Panc1 (cell line): Measurements from ENCODE around the gene CCDC85A. TPM values are rescaled to one million over a fixed set of nuclear protein-coding genes. Genes with fewer than 3 reads are reported as not detected.

Source experiments
- ATAC-seq: fragments of 200-7000 bp; cut with Tn5 transposase; 2 replicates; pipeline ENCODE4 v1.9.1; 2020; ENCODE audit warnings: mild to moderate bottlenecking, moderate library complexity
- BruUV-seq: library from RNA; stranded (reverse); fragments of 400-500 nt; replicated peaks from 2 replicates; lab custom pipeline; 2021; lab: Mats Ljungman, UMichigan
- CTCF ChIA-PET: fragments of 300-600 bp; sonication (Branson Sonifier 250); formaldehyde crosslinking; loops from one replicate; lab custom pipeline; 2022; ENCODE audit warnings: antibody characterized with exemption; lab: Charles Lee
- POLR2A ChIA-PET: fragments of 300-600 bp; sonication (Branson Sonifier 250); formaldehyde crosslinking; loops from one replicate; lab custom pipeline; 2022; ENCODE audit warnings: antibody characterized with exemption; lab: Charles Lee
- DNase-seq: peaks from one replicate; pipeline ENCODE4 v3.0.0-alpha.2; 2010; ENCODE audit warnings: low read depth, low spot score
- H3K27ac ChIP-seq: 2 replicates; pipeline ENCODE4 v1.5.1; 2011; ENCODE audit warnings: mild to moderate bottlenecking, low read length, inconsistent platforms
- H3K27me3 ChIP-seq: fragments of 200-500 bp; sonication (Bioruptor generic); 2 replicates; pipeline ENCODE4 v1.6.0; 2014; ENCODE audit warnings: low read length, inconsistent platforms; ENCODE audit not compliant: control insufficient read depth, insufficient read depth
- H3K36me3 ChIP-seq: fragments of 200-500 bp; sonication (Bioruptor generic); 2 replicates; pipeline ENCODE4 v1.5.1; 2014; ENCODE audit warnings: inconsistent platforms, mild to moderate bottlenecking, low read length, moderate library complexity; ENCODE audit not compliant: control insufficient read depth, insufficient read depth
- H3K4me1 ChIP-seq: 2 replicates; pipeline ENCODE4 v1.5.1; 2011; ENCODE audit warnings: inconsistent platforms, mild to moderate bottlenecking, low read length, moderate library complexity; ENCODE audit not compliant: control insufficient read depth, insufficient read depth
- H3K4me3 ChIP-seq, 2 experiments: 2 replicates each; pipeline ENCODE4 v1.5.1; 2011 to 2012; ENCODE audit warnings: low read depth in 2 of 2, low read length in 2 of 2, mild to moderate bottlenecking in 2 of 2, inconsistent platforms in 1 of 2, moderate library complexity in 1 of 2
- H3K9me3 ChIP-seq: fragments of 200-500 bp; sonication (Bioruptor generic); 2 replicates; pipeline ENCODE4 v1.5.1; 2014; ENCODE audit warnings: low read depth, mild to moderate bottlenecking, inconsistent platforms, low read length, moderate library complexity; ENCODE audit not compliant: control insufficient read depth, insufficient read depth
- POLR2AphosphoS5 ChIP-seq: IDR thresholded peaks from 2 replicates; pipeline ENCODE4 v1.6.1; 2012; ENCODE audit warnings: mild to moderate bottlenecking, low read depth, low read length, moderate library complexity
- SIN3A ChIP-seq: IDR thresholded peaks from 2 replicates; pipeline ENCODE4 v1.6.1; 2012; ENCODE audit warnings: low read depth, mild to moderate bottlenecking, low read length, moderate library complexity, borderline replicate concordance; ENCODE audit not compliant: insufficient read depth
- TCF7L2 ChIP-seq: IDR thresholded peaks from 2 replicates; pipeline ENCODE4 v1.6.1; 2011; ENCODE audit warnings: mild to moderate bottlenecking, low read depth, low read length, inconsistent platforms
- in situ Hi-C: cut with HindIII; loops from 2 replicates; pipeline ENCODE4 v1.10.0; 2016; ENCODE audit warnings: low sequenced_read_pairs, low pct_unique_long_range_greater_than_20kb
- intact Hi-C: fragments of 100-400 bp; cut with micrococcal nuclease; formaldehyde crosslinking; loops from one replicate; pipeline ENCODE4 v1.10.0; 2022; ENCODE audit not compliant: unreplicated experiment
- total RNA-seq: library from RNA; stranded (reverse); gene quantifications from one replicate; pipeline ENCODE4 v1.2.1, GENCODE V29; 2021; ENCODE audit not compliant: unreplicated experiment
- TF ChIP-seq, protein P1 (sequence below): fragments of 450-650 bp; IDR thresholded peaks from 2 replicates; pipeline ENCODE4 v1.5.1; 2017; ENCODE audit warnings: mild to moderate bottlenecking
- TF ChIP-seq, protein P2 (sequence below), 2 experiments: IDR thresholded peaks; 2 replicates each; pipeline ENCODE4 v1.6.1; 2011 to 2012; ENCODE audit warnings: low read depth in 2 of 2, control low read depth in 1 of 2, low read length in 1 of 2, mild to moderate bottlenecking in 1 of 2, moderate library complexity in 1 of 2; ENCODE audit not compliant: insufficient read depth in 1 of 2

Gene CCDC85A
- total RNA-seq, 1 experiment from 2014 or later = 0.05 TPM

DNA sequence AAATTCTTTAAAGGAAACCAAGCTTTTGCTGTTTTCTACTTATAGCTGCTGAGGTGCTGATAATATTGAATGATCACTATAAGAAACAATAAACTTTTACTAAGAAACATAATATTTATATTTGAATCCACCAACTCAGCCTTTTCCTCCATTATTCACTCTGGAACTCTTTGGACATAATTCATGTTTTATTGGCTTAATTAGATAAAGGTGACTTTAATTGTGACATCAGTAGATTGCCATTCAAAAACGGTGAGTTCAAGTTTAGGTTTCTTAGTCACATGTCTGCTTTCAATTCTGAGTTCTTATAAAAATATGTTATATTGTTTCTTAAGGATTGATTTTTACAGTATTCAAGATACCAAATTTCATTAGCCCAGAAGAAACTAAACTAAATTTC lies 24.0 kb downstream of the CCDC85A start:
- in situ Hi-C loops = no loop called here
- intact Hi-C loops = no loop called here
- BruUV-seq = no TSS peak
- no peak overlapping the region for H3K27ac ChIP-seq
- H3K27me3 ChIP-seq = peaks cover 1% of the 10 kb centered on the region; the same call in 1 of the 2 replicates
- H3K4me3 ChIP-seq = no peak overlapping the region
- TF ChIP-seq POLR2AphosphoS5 = no peak
- TF ChIP-seq, protein P1, sequence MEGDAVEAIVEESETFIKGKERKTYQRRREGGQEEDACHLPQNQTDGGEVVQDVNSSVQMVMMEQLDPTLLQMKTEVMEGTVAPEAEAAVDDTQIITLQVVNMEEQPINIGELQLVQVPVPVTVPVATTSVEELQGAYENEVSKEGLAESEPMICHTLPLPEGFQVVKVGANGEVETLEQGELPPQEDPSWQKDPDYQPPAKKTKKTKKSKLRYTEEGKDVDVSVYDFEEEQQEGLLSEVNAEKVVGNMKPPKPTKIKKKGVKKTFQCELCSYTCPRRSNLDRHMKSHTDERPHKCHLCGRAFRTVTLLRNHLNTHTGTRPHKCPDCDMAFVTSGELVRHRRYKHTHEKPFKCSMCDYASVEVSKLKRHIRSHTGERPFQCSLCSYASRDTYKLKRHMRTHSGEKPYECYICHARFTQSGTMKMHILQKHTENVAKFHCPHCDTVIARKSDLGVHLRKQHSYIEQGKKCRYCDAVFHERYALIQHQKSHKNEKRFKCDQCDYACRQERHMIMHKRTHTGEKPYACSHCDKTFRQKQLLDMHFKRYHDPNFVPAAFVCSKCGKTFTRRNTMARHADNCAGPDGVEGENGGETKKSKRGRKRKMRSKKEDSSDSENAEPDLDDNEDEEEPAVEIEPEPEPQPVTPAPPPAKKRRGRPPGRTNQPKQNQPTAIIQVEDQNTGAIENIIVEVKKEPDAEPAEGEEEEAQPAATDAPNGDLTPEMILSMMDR = no peak
- CTCF ChIA-PET = no interaction called here
- POLR2A ChIA-PET = no interaction called here
- no peaks in the 10 kb centered on the region for H3K4me1 ChIP-seq
- no peaks in the 10 kb centered on the region for H3K9me3 ChIP-seq
- ATAC-seq (no peak), DNase-seq (no peak)
- H3K36me3 ChIP-seq = no peaks in the 10 kb centered on the region

DNA sequence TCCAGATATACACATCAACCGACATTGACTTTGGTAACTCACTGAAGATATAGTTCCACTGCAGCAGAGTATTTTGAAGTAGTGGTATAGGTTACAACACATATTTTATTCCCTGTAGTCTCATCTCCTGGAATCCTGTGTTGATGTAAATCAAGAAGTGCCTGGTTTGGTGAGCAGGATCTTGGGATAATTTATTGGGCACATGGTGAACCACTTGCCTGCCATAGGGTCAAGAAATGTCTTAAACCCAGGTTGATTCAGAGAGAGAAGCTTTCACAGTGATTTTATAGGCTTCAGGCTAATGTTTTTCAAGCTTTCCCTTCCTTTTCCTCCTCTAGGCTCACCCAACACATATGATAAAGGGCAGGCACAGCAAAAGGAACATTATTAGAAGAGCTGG lies 24.6 kb downstream of the CCDC85A start:
- no peaks in the 10 kb centered on the region for H3K9me3 ChIP-seq
- H3K4me1 ChIP-seq = no peaks in the 10 kb centered on the region
- no TSS peak for BruUV-seq
- TF ChIP-seq, protein P1 = no peak
- TF ChIP-seq POLR2AphosphoS5 (no peak), SIN3A (no peak), TCF7L2 (no peak)
- TF ChIP-seq, protein P2, sequence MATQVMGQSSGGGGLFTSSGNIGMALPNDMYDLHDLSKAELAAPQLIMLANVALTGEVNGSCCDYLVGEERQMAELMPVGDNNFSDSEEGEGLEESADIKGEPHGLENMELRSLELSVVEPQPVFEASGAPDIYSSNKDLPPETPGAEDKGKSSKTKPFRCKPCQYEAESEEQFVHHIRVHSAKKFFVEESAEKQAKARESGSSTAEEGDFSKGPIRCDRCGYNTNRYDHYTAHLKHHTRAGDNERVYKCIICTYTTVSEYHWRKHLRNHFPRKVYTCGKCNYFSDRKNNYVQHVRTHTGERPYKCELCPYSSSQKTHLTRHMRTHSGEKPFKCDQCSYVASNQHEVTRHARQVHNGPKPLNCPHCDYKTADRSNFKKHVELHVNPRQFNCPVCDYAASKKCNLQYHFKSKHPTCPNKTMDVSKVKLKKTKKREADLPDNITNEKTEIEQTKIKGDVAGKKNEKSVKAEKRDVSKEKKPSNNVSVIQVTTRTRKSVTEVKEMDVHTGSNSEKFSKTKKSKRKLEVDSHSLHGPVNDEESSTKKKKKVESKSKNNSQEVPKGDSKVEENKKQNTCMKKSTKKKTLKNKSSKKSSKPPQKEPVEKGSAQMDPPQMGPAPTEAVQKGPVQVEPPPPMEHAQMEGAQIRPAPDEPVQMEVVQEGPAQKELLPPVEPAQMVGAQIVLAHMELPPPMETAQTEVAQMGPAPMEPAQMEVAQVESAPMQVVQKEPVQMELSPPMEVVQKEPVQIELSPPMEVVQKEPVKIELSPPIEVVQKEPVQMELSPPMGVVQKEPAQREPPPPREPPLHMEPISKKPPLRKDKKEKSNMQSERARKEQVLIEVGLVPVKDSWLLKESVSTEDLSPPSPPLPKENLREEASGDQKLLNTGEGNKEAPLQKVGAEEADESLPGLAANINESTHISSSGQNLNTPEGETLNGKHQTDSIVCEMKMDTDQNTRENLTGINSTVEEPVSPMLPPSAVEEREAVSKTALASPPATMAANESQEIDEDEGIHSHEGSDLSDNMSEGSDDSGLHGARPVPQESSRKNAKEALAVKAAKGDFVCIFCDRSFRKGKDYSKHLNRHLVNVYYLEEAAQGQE (IDR thresholded peaks at IDR 0.05; ENCODE audit: insufficient read depth in 1 of 2, low read depth in 2 of 2, low read length in 1 of 2) = no peak
- DNase-seq = no peak
- CTCF ChIA-PET = no interaction called here
- H3K27ac ChIP-seq = no peak overlapping the region
- intact Hi-C loops (no loop called here), in situ Hi-C loops (no loop called here)
- H3K4me3 ChIP-seq = no peak overlapping the region
- POLR2A ChIA-PET = no interaction called here
- H3K27me3 ChIP-seq = no peaks in the 10 kb centered on the region
- H3K36me3 ChIP-seq = no peaks in the 10 kb centered on the region
- ATAC-seq = no peak
